Liver (tissue), 9 donors: ENCODE data around the gene PARD6G. TPM values are rescaled to one million over a fixed set of nuclear protein-coding genes. Genes with fewer than 3 reads are reported as not detected.

Experiments
- DNase-seq: peaks from one replicate; pipeline ENCODE4 v3.0.0-alpha.2; 2017; ENCODE audit warnings: low spot score
- H3K27ac ChIP-seq, 2 donors: one replicate each; pipeline ENCODE4 v1.7.0; 2013; ENCODE audit warnings: inconsistent platforms in 2 of 2, low read length in 2 of 2, control low read depth in 1 of 2, low read depth in 1 of 2, mild to moderate bottlenecking in 1 of 2
- H3K27me3 ChIP-seq, 4 donors: one replicate each; pipeline versions ENCODE4 v1.6.1 to v1.7.0; 2013; ENCODE audit warnings: low read length in 3 of 4, inconsistent platforms in 1 of 4, mild to moderate bottlenecking in 1 of 4, moderate library complexity in 1 of 4; ENCODE audit not compliant: control insufficient read depth in 4 of 4, insufficient read depth in 4 of 4
- H3K36me3 ChIP-seq, 4 donors: one replicate each; pipeline versions ENCODE4 v1.6.1 to v1.7.0; 2013; ENCODE audit warnings: low read length in 3 of 4, mild to moderate bottlenecking in 3 of 4, low read depth in 1 of 4, moderate library complexity in 1 of 4; ENCODE audit not compliant: control insufficient read depth in 4 of 4, insufficient read depth in 3 of 4
- H3K4me1 ChIP-seq, 4 donors: one replicate each; pipeline versions ENCODE4 v1.6.1 to v1.7.0; 2013; ENCODE audit warnings: low read length in 3 of 4, mild to moderate bottlenecking in 3 of 4, moderate library complexity in 1 of 4; ENCODE audit not compliant: control insufficient read depth in 4 of 4, insufficient read depth in 4 of 4
- H3K4me3 ChIP-seq, 3 donors: one replicate each; pipeline versions ENCODE4 v1.6.1 to v1.7.0; 2013; ENCODE audit warnings: low read length in 3 of 3, control low read depth in 1 of 3, low read depth in 1 of 3, mild to moderate bottlenecking in 1 of 3
- H3K9ac ChIP-seq, 2 donors: one replicate each; pipeline ENCODE4 v1.7.0; 2013; ENCODE audit warnings: low read length in 2 of 2, mild to moderate bottlenecking in 2 of 2, moderate library complexity in 2 of 2, control low read depth in 1 of 2, low read depth in 1 of 2
- H3K9me3 ChIP-seq, 4 donors: one replicate each; pipeline versions ENCODE4 v1.6.1 to v1.7.0; 2013; ENCODE audit warnings: low read length in 3 of 4; ENCODE audit not compliant: control insufficient read depth in 4 of 4
- EGR1 ChIP-seq, 2 donors: IDR thresholded peaks; 2 replicates each; pipeline ENCODE4 v1.6.1; 2016 to 2018; ENCODE audit warnings: antibody characterized with exemption in 2 of 2, low read depth in 2 of 2
- FOXA1 ChIP-seq: IDR thresholded peaks from 2 replicates; pipeline ENCODE4 v1.6.1; 2016; ENCODE audit warnings: antibody characterized with exemption
- HNF4G ChIP-seq: IDR thresholded peaks from 2 replicates; pipeline ENCODE4 v1.6.1; 2016; ENCODE audit warnings: antibody characterized with exemption
- RAD21 ChIP-seq, 2 donors: IDR thresholded peaks; 2 replicates each; pipeline ENCODE4 v1.6.1; 2016; ENCODE audit warnings: antibody characterized with exemption in 2 of 2, mild to moderate bottlenecking in 2 of 2
- RXRA ChIP-seq, 2 donors: IDR thresholded peaks; 2 replicates each; pipeline ENCODE4 v1.6.1; 2017 to 2018; ENCODE audit warnings: antibody characterized with exemption in 2 of 2, mild to moderate bottlenecking in 1 of 2
- TAF1 ChIP-seq: conservative IDR thresholded peaks from 2 replicates; pipeline ENCODE4 v1.6.1; 2016; ENCODE audit warnings: antibody characterized with exemption, mild to moderate bottlenecking
- YY1 ChIP-seq: IDR thresholded peaks from 2 replicates; pipeline ENCODE4 v1.6.1; 2016; ENCODE audit warnings: antibody characterized with exemption, mild to moderate bottlenecking
- WGBS: extraction: QIAGEN DNeasy Blood & Tissue Kit; methylation state at CpG from one replicate; pipeline ENCODE4 v1.1.7; 2013; 5-methylcytosine and 5-hydroxymethylcytosine counted together
- polyA plus RNA-seq, 2 donors: library from polyadenylated mRNA; stranded (reverse) in 1 of 2; unstranded in 1 of 2; fragments of 200-250 nt in 1 of 2; fragments of >200 nt in 1 of 2; fragmentation: Nextera tagmentation in 1 of 2; extraction: Ambion mirVana in 1 of 2; gene quantifications; one replicate each; pipeline versions ENCODE4 v1.2.1 to v1.2.3, GENCODE V29; 2013 to 2015
- total RNA-seq, 2 donors: library from RNA; depleted of rRNA; stranded (reverse); fragments of >200 nt; gene quantifications; one replicate each; pipeline ENCODE4 v1.2.3, GENCODE V29; 2014
- TF ChIP-seq, protein P1 (sequence below): fragments of 150-350 bp; IDR thresholded peaks from 2 replicates; pipeline ENCODE4 v1.5.1; 2017; ENCODE audit warnings: improper control_type of control experiment, low read depth, low read length; ENCODE audit not compliant: missing input control
- TF ChIP-seq, protein P2 (sequence below): IDR thresholded peaks from 2 replicates; pipeline ENCODE4 v1.6.1; 2016; ENCODE audit warnings: antibody characterized with exemption
- donor health status: healthy.
- donor health status: healthy.
- donor health status: healthy.
- donor health status: healthy.
- donor health status: healthy.

PARD6G gene
- total and polyA plus RNA-seq, 4 donors: 0.96 to 2.4 (median 1.8) TPM

DNA sequence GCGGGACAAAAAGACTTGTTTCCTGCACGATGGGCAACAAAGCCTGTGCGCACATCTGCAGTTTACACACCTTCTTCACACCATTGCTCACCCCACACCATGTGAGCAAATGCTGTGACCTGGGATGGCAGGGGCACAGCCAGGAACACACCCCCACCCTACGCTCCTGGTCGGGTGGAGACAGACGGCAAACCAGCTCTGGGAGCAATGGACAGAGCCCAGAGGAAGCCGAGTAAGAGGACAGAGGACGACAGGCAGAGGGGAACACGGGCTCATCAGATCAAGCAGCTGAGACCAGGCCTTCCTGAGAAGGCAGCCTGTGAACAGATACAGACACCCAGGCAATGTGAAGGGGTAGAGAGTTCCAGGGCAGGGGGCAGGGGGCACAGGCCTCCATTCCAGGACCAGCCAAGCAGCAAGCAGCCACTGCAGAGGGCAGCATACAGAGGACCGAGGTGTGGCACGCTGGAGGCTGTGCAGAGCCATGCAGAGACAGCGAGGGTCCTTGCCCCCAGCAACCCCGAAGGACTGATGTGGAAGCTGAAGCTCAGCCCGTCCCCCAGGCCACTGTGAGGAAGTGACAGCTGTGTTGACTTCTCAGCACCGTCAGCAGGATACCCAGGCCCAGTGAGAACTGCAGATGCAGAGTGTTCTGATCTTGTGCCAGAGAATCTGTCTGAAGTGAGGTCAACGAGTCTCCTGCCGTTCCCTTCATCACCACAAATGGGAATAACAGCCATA lies 46.2 kb downstream of the PARD6G start:
- 68% methylated on average over 17 of the region's 17 CpGs for whole genome bisulfite sequencing
- H3K4me1 ChIP-seq: peaks cover 0 to 6% (median 0%) of the 10 kb centered on the region in 4 donors
- no peak overlapping the region for H3K4me3 ChIP-seq
- no peaks in the 10 kb centered on the region for H3K9me3 ChIP-seq
- H3K9ac ChIP-seq: no peak overlapping the region
- peak overlapping the region; percentile 4 to 23 for H3K27ac ChIP-seq
- H3K27me3 ChIP-seq: no peaks in the 10 kb centered on the region
- no peak for TF ChIP-seq YY1
- TF ChIP-seq RXRA (IDR thresholded peaks at IDR 0.05): peak in 1 of 2 donors; percentile 21
- H3K36me3 ChIP-seq: no peaks in the 10 kb centered on the region
- DNase-seq: no peak

DNA sequence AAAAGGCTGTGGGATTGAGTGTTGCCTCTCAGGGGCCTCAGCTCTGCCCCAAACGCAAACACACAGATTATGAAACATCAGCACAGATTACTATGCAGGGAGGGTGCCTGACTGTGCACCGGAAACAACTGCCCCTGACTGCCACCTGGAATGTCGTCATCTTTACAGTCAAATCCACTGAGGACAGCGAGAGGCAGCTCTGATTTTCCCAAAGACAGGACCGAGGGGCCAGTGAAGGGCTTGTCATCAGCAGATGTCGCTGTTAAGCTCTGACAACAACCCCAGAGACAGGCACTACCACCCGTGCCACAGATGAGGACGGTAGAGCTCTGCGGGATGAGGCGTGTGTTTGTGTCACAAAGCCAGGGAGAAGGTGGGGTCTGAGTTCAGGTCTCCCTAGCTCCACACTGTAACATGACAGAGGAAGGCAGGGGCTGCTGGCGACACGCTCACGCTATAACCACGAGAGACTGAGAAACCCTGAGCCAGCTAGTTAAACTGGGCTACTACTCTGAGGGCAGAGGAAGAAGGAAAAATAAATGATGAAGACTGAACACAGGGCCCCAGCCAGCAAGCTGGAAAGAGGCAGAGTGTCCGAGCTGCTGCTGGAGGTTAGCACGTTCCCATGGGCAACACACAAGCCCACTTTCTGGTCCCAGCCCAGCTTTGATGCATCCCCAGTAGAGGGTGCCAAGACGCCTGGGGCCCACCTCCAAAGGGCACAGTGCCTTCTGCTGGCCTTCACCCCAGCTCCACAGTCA lies 47.0 kb downstream of the PARD6G start:
- no peak for DNase-seq
- Histone ChIP-seq H3K9ac (no peak overlapping the region), H3K9me3 (no peaks in the 10 kb centered on the region), H3K4me1 (peaks cover 0 to 6% (median 0%) of the 10 kb centered on the region in 4 donors), H3K4me3 (no peak overlapping the region), H3K36me3 (no peaks in the 10 kb centered on the region), H3K27me3 (no peaks in the 10 kb centered on the region), H3K27ac (peak overlapping the region in 1 of 2 donors; percentile 23)
- WGBS: 60% methylated on average over 17 of the region's 17 CpGs
- TF ChIP-seq EGR1 (IDR thresholded peaks at IDR 0.05; ENCODE audit: low read depth in 2 of 2) (no peak), TAF1 (no peak), RAD21 (IDR thresholded peaks at IDR 0.05) (peak; percentile 53), FOXA1 (no peak)
- TF ChIP-seq, protein P1, sequence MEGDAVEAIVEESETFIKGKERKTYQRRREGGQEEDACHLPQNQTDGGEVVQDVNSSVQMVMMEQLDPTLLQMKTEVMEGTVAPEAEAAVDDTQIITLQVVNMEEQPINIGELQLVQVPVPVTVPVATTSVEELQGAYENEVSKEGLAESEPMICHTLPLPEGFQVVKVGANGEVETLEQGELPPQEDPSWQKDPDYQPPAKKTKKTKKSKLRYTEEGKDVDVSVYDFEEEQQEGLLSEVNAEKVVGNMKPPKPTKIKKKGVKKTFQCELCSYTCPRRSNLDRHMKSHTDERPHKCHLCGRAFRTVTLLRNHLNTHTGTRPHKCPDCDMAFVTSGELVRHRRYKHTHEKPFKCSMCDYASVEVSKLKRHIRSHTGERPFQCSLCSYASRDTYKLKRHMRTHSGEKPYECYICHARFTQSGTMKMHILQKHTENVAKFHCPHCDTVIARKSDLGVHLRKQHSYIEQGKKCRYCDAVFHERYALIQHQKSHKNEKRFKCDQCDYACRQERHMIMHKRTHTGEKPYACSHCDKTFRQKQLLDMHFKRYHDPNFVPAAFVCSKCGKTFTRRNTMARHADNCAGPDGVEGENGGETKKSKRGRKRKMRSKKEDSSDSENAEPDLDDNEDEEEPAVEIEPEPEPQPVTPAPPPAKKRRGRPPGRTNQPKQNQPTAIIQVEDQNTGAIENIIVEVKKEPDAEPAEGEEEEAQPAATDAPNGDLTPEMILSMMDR: peak; percentile 21

DNA sequence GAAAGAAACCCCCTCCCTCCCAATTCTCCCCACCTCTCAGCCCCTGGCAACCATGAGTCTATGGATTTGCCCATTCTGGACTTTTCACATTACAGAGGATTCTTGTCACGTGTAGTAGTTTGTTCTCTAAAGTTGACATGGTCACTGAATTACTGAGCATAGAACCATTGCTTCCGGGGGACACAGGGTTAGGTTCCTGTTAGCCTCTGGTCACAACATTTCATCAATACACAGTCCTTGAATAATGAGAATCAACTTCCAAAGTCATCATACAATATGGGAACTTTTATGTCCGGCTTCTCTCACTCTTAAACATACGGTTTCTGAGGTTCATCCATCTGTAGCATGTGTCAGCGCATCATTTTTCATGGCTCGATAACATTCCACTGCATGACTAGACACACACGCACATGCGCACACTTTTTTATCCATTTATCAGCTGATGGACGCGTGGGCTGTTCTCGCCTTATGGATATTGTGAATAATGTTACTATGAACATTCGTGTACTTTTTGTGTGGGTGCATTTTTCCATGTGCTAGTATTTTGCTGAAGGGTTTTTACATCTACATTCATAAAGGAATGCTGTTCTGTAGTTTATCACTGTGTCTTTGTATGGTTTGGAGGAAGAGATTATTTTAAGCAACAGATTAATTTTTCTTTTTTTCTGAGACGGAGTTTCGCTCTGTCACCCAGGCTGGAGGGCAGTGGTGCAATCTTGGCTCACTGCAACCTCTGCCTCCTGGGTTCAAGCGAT lies 48.1 kb downstream of the PARD6G start:
- 89% methylated on average over 15 of the region's 15 CpGs for WGBS
- no peak for DNase-seq

More for the DNA sequence above, 48.1 kb downstream of the PARD6G start:
- Histone ChIP-seq H3K9me3 (no peaks in the 10 kb centered on the region), H3K27ac (no peak overlapping the region), H3K4me3 (no peak overlapping the region), H3K9ac (no peak overlapping the region), H3K27me3 (no peaks in the 10 kb centered on the region), H3K4me1 (peaks cover 0 to 6% (median 0%) of the 10 kb centered on the region in 4 donors), H3K36me3 (no peaks in the 10 kb centered on the region)
- no peak for TF ChIP-seq HNF4G
- TF ChIP-seq, protein P2, sequence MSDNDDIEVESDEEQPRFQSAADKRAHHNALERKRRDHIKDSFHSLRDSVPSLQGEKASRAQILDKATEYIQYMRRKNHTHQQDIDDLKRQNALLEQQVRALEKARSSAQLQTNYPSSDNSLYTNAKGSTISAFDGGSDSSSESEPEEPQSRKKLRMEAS: no peak
- TF ChIP-seq RXRA (IDR thresholded peaks at IDR 0.05): no peak
